HG02852 (cell line): ENCODE measurements around the gene CCL19.

Source experiments
- ATAC-seq: cut with Tn5 transposase; IDR thresholded peaks from one replicate; pipeline ENCODE4 v1.9.1; 2021; ENCODE audit warnings: mild to moderate bottlenecking, moderate library complexity; ENCODE audit not compliant: unreplicated experiment

CCL19 gene

GRCh38 chr9:34642679-34643078 is 48.4 kb downstream of the CCL19 start:
- no peak for ATAC-seq
